Astrocyte of the cerebellum (primary cell): Measurements from ENCODE around the gene ADAMTS17.

ENCODE experiments used
- DNase-seq: peaks from one replicate; pipeline ENCODE4 v3.0.0-alpha.2; 2011; ENCODE audit warnings: low read depth
- H3K4me3 ChIP-seq: 2 replicates; pipeline ENCODE4 v1.5.1; 2011; ENCODE audit warnings: mild to moderate bottlenecking, low read depth, low read length, moderate library complexity
- in situ Hi-C: cut with HindIII; loops from 2 replicates; pipeline ENCODE4 v1.10.0; 2017; ENCODE audit warnings: low sequenced_read_pairs
- TF ChIP-seq, protein P1 (sequence below): IDR thresholded peaks from 2 replicates; pipeline ENCODE4 v1.5.1; 2012; ENCODE audit warnings: low read length, low read depth, moderate library complexity, mild to moderate bottlenecking; ENCODE audit errors: missing control alignments

The ADAMTS17 gene

DNA sequence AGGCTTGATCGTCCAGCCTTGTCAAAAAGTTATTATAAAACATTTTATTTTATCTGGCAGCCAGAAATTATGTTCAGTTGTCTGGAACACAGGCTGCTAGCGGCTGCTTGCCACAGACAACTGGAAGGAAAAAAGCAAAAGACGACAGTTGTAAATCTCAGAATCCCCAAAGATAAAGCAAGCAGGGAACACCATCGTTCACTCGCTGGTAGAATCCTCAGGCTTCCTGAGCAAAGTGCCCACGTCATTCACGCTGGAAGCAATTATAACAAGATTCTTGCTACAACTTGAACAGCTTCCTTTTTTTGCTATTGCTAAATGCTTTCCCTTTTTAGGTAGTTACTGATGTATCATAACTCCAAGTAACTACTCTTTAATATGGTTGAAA, 33.6 kb downstream of the ADAMTS17 start:
- TF ChIP-seq, protein P1, sequence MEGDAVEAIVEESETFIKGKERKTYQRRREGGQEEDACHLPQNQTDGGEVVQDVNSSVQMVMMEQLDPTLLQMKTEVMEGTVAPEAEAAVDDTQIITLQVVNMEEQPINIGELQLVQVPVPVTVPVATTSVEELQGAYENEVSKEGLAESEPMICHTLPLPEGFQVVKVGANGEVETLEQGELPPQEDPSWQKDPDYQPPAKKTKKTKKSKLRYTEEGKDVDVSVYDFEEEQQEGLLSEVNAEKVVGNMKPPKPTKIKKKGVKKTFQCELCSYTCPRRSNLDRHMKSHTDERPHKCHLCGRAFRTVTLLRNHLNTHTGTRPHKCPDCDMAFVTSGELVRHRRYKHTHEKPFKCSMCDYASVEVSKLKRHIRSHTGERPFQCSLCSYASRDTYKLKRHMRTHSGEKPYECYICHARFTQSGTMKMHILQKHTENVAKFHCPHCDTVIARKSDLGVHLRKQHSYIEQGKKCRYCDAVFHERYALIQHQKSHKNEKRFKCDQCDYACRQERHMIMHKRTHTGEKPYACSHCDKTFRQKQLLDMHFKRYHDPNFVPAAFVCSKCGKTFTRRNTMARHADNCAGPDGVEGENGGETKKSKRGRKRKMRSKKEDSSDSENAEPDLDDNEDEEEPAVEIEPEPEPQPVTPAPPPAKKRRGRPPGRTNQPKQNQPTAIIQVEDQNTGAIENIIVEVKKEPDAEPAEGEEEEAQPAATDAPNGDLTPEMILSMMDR = no peak
- no peak for DNase-seq
- H3K4me3 ChIP-seq = no peak overlapping the region
- in situ Hi-C loops = no loop called here

DNA sequence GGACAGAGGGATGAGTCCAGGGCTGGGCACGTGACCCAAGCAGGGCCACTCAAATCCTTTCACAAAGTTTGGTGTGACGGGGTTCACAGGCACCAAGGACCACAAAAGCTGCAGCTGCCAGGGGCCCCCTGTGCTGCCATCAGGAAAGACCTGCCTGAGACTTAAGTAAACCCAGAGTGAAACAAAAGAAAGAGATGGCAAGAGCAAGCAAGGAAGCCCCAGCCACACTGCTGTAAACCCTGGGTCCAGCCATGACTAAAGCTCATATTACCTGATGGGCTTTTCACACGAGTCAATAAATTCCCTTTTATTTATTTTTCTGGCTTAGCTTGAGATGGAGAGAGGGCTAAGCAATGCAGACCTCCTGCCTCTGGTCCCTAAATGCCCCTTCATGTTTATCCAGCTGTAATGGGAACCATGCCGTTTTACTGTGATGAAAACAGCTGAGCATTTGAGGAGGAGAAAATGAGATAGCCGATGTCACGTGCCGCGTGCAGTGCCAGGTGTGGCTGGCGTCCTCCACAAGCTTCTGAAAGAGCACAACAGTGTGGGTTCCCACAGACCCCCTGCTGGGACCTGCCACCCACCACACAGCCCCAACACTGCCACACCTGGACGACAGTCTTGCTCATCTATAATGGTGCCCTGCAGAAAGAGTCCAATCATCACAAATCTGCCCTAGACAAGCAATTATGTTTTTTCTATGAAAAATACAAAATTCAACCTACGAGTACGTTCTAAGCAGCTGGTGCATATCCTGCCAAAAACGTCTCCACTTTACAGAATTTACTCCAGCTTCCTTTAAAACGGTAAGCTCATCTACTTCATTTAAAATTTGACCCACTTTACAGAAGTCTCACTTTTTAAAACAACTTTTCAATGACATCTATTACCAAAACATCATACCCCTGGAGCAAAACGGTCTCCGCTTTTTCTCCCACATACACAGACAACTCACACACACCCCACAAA, 34.2 kb downstream of the ADAMTS17 start:
- TF ChIP-seq, protein P1 = no peak
- in situ Hi-C loops = no loop called here
- no peak for DNase-seq
- no peak overlapping the region for H3K4me3 ChIP-seq

DNA sequence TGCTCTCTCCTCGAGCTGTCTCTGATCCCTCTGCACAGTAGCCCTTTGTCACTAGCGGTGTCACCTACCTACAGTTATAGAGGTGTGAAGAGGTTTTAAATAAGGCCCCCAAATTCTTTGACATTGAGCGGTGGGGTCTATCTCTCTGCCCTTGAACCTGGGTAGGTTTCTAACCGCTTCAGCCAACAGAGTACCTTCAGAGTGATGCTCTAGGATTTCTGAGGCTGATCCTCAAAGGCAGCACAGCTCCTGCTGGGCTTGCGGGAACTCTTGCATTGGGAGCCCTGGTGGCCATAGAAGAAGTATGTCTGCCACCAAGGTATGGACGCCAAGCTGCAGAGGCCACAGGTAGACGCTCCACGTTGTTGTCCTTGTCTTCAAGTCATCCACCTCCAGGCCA, 35.7 kb downstream of the ADAMTS17 start:
- in situ Hi-C loops = no loop called here
- TF ChIP-seq, protein P1 = no peak
- no peak for DNase-seq
- H3K4me3 ChIP-seq = no peak overlapping the region

DNA sequence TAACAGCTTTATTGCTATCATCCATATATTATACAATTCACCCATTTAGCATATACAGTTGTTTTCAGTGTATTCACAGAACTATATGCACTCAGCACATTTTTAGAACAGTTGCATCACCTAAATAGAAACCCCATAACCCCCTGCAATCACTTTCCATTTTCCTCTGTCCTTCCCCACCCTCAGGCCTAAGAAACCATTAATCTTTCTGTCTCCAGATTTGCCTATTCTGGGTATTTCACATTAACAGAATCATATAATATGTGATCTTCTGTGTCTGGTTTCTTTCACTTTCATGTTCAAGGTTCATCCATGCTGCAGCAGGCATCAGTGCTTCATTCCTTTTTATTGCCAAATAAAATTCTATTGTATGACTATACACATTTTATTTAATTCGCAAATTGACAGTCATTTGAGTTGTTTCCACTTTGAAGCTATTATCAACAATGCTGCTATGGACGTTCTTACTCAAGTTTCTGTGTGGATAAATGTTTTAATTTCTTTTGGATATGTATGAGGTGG, 39.8 kb downstream of the ADAMTS17 start:
- no peak overlapping the region for H3K4me3 ChIP-seq
- DNase-seq = no peak
- in situ Hi-C loops = no loop called here
- TF ChIP-seq, protein P1 = no peak

DNA sequence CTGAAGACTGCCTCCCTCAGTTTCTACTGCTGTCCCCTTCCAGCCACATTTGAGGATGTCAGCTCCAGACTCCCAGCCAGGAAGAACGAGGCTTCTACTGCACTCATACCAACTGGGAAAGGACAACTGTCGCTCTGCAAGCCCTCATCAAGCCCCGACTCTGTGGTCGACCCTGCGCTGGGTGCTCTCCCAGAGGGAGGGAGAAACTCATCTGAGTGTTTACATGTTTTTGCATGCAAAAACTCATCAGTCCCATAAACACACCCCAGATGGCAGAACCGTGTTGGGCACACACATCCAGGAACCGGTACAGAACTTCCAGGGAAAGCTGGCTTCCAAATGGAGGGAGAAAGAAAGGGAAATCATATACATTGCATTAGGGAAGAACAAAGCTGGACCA, 43.5 kb downstream of the ADAMTS17 start:
- no peak overlapping the region for H3K4me3 ChIP-seq

DNA sequence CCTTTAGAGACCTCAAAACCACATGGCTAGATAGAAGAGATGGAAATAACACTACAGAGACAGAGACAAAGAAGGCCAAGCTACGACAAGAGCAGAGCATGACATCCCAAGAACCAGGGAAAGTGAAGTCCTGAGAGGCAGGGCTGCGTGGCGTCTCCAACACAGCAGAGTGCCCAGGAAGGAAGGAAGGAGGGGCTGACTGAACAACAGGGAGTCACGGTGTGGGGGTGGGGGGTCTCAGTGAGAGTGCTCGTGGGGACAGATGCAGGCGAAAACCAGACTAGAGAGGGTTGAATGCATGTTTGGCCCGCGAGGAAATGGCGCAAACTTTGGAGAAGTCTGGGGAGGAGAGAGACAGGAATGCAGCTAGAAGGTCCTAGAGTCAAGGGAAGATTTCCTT, 44.0 kb downstream of the ADAMTS17 start:
- DNase-seq = no peak
- TF ChIP-seq, protein P1 = no peak
- no peak overlapping the region for H3K4me3 ChIP-seq
- in situ Hi-C loops = no loop called here

More for the DNA sequence above, 43.5 kb downstream of the ADAMTS17 start:
- TF ChIP-seq, protein P1 = no peak
- DNase-seq = no peak
- in situ Hi-C loops = no loop called here
